ENCODE data around the gene RD3L.

DNA sequence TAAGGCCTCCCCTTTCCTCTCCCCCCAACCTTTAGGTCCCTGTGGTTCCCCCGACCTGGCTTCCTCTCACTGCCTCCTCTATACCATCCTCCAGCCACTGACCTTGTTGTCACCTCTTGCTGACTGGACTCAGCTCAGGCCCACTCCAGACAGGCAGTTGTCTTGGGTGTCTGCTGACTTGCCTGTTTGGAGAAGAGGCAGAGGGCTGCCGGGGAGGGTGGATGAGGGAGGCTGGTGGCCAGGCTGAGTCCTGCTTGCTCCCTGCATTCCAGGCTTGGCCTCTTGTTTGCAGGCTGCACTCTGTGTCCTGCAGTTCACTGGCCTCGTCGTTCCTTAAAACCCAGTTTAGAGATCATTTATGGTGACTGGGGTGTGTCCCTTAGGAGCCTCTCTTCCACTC, 31.0 kb upstream of the RD3L start:
- TF ChIP-seq, protein P1, sequence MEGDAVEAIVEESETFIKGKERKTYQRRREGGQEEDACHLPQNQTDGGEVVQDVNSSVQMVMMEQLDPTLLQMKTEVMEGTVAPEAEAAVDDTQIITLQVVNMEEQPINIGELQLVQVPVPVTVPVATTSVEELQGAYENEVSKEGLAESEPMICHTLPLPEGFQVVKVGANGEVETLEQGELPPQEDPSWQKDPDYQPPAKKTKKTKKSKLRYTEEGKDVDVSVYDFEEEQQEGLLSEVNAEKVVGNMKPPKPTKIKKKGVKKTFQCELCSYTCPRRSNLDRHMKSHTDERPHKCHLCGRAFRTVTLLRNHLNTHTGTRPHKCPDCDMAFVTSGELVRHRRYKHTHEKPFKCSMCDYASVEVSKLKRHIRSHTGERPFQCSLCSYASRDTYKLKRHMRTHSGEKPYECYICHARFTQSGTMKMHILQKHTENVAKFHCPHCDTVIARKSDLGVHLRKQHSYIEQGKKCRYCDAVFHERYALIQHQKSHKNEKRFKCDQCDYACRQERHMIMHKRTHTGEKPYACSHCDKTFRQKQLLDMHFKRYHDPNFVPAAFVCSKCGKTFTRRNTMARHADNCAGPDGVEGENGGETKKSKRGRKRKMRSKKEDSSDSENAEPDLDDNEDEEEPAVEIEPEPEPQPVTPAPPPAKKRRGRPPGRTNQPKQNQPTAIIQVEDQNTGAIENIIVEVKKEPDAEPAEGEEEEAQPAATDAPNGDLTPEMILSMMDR (conservative IDR thresholded peaks at IDR 0.05; ENCODE audit: low read depth, low read length): no peak
- TF ChIP-seq EZH2phosphoT487 (IDR thresholded peaks at IDR 0.05; ENCODE audit: borderline replicate concordance, low read length): no peak
